ENCODE results near the gene RBM18. TPM values are rescaled to one million over a fixed set of nuclear protein-coding genes. Genes with fewer than 3 reads are reported as not detected.

Gene RBM18
- total RNA-seq, 1 experiment from 2014 or later: 32.5 TPM

GRCh38 chr9:122195875-122196274 lies 68.8 kb downstream of the RBM18 start:
- Histone ChIP-seq H3K9ac (ENCODE audit: low read length) (no peak overlapping the region), H2AFZ (ENCODE audit: low read depth, low read length, poor library complexity, severe bottlenecking) (no peak overlapping the region), H3K9me2 (ENCODE audit: insufficient read depth) (no peaks in the 10 kb centered on the region), H3K79me2 (ENCODE audit: insufficient read depth, low read length) (no peaks in the 10 kb centered on the region), H3K4me3 (replicated peaks in 1 of 2; ENCODE audit: low read depth in 1 of 2, low read length in 2 of 2) (no peak overlapping the region), H3K27me3 (ENCODE audit: insufficient read depth, low read length) (no peaks in the 10 kb centered on the region), H3K27ac (ENCODE audit: low read depth, low read length) (no peak overlapping the region), H4K20me1 (ENCODE audit: insufficient read depth) (no peaks in the 10 kb centered on the region), H3K36me3 (ENCODE audit: control insufficient read depth in 1 of 2, insufficient read depth in 2 of 2, low read length in 2 of 2) (no peaks in the 10 kb centered on the region), H3K4me1 (ENCODE audit: control insufficient read depth in 1 of 2, insufficient read depth in 2 of 2, low read length in 2 of 2) (no peaks in the 10 kb centered on the region), H3K4me2 (ENCODE audit: low read length) (no peak overlapping the region), H3K9me3 (ENCODE audit: control insufficient read depth in 1 of 2, insufficient read depth in 1 of 2, low read depth in 1 of 2, low read length in 2 of 2) (no peaks in the 10 kb centered on the region)
- TF ChIP-seq, protein P1, sequence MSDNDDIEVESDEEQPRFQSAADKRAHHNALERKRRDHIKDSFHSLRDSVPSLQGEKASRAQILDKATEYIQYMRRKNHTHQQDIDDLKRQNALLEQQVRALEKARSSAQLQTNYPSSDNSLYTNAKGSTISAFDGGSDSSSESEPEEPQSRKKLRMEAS (IDR thresholded peaks at IDR 0.05): no peak
- TF ChIP-seq EZH2 (IDR thresholded peaks at IDR 0.05) (no peak), RAD21 (IDR thresholded peaks at IDR 0.05; ENCODE audit: low read depth) (no peak), SRF (IDR thresholded peaks at IDR 0.05; ENCODE audit: low read depth) (no peak), SIN3A (IDR thresholded peaks at IDR 0.05; ENCODE audit: low read depth) (no peak), SP1 (IDR thresholded peaks at IDR 0.05; ENCODE audit: low read depth) (no peak), POLR2A (IDR thresholded peaks at IDR 0.05; ENCODE audit: borderline replicate concordance, extremely low read depth, insufficient read depth, insufficient read length) (no peak), EGR1 (IDR thresholded peaks at IDR 0.05; ENCODE audit: low read depth) (no peak), CEBPB (IDR thresholded peaks at IDR 0.05; ENCODE audit: low read depth) (no peak), FOSL1 (IDR thresholded peaks at IDR 0.05; ENCODE audit: low read depth) (no peak), ZNF274 (IDR thresholded peaks at IDR 0.05; ENCODE audit: low read depth, low read length) (no peak), ATF3 (IDR thresholded peaks at IDR 0.05) (no peak), REST (IDR thresholded peaks at IDR 0.05; ENCODE audit: low read depth) (no peak), JUND (IDR thresholded peaks at IDR 0.05) (no peak), POLR2AphosphoS5 (IDR thresholded peaks at IDR 0.05; ENCODE audit: low read depth, low read length) (no peak), ZBTB33 (IDR thresholded peaks at IDR 0.05; ENCODE audit: extremely low read depth, insufficient replicate concordance, low read length) (no peak), CBX3 (IDR thresholded peaks at IDR 0.05; ENCODE audit: low read depth) (no peak), TCF7L2 (IDR thresholded peaks at IDR 0.05; ENCODE audit: borderline replicate concordance, extremely low read depth, insufficient read depth, insufficient read length) (no peak), CTCF (IDR thresholded peaks at IDR 0.05 in 2 of 3, conservative IDR thresholded peaks at IDR 0.05 in 1 of 3; ENCODE audit: borderline replicate concordance in 1 of 3, insufficient read depth in 1 of 3, low read depth in 2 of 3, low read length in 2 of 3) (no peak), EZH2phosphoT487 (IDR thresholded peaks at IDR 0.05; ENCODE audit: borderline replicate concordance) (no peak)
- ChIA-PET CTCF (no interaction called here), POLR2A (no interaction called here), RAD21 (ENCODE audit: low non-redundant PET in 1 of 2, low total read pairs in 2 of 2, uncharacterized antibody in 2 of 2, unreplicated experiment in 2 of 2) (no interaction called here)
- BruUV-seq (replicated peaks): no TSS peak
- intact Hi-C loops (cut with micrococcal nuclease): no loop called here
- ATAC-seq (no peak), DNase-seq (ENCODE audit: low read depth, low spot score) (no peak)

All from HCT116 (cell line).